Panc1 (cell line): Measurements from ENCODE around the gene TRIM66.

Experiments
- POLR2AphosphoS5 ChIP-seq: IDR thresholded peaks from 2 replicates; pipeline ENCODE4 v1.6.1; 2012; ENCODE audit warnings: mild to moderate bottlenecking, low read depth, low read length, moderate library complexity
- SIN3A ChIP-seq: IDR thresholded peaks from 2 replicates; pipeline ENCODE4 v1.6.1; 2012; ENCODE audit warnings: low read depth, mild to moderate bottlenecking, low read length, moderate library complexity, borderline replicate concordance; ENCODE audit not compliant: insufficient read depth
- TF ChIP-seq, protein P1 (sequence below): fragments of 450-650 bp; IDR thresholded peaks from 2 replicates; pipeline ENCODE4 v1.5.1; 2017; ENCODE audit warnings: mild to moderate bottlenecking
- TF ChIP-seq, protein P2 (sequence below), 2 experiments: IDR thresholded peaks; 2 replicates each; pipeline ENCODE4 v1.6.1; 2011 to 2012; ENCODE audit warnings: low read depth in 2 of 2, control low read depth in 1 of 2, low read length in 1 of 2, mild to moderate bottlenecking in 1 of 2, moderate library complexity in 1 of 2; ENCODE audit not compliant: insufficient read depth in 1 of 2

DNA sequence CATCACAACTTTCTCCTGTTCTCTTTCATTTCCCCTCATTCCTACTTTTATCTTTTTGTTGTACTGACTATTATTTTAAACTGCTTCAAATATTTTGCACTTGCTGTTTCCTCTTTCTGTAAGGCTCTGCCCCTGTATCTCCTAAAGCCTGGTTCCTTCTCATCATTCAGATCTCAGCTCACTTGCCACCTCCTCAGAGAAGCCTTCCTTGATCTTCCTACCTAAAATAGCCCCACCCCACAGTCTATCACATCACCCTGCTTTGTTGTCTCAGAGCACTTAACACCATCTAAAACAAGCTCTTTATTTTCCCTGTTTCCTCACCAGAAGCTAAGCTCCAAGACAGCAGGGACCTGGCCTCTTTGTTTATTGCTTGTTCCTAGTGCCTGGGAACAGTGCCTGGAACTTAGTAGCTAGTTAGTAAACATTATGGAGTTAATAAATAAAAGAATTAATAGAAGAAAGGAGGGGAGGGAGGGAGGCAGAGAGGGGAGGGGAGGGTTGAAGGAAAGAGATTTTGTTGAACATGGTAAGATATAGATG is 85.9 kb downstream of the TRIM66 start:
- TF ChIP-seq, protein P1, sequence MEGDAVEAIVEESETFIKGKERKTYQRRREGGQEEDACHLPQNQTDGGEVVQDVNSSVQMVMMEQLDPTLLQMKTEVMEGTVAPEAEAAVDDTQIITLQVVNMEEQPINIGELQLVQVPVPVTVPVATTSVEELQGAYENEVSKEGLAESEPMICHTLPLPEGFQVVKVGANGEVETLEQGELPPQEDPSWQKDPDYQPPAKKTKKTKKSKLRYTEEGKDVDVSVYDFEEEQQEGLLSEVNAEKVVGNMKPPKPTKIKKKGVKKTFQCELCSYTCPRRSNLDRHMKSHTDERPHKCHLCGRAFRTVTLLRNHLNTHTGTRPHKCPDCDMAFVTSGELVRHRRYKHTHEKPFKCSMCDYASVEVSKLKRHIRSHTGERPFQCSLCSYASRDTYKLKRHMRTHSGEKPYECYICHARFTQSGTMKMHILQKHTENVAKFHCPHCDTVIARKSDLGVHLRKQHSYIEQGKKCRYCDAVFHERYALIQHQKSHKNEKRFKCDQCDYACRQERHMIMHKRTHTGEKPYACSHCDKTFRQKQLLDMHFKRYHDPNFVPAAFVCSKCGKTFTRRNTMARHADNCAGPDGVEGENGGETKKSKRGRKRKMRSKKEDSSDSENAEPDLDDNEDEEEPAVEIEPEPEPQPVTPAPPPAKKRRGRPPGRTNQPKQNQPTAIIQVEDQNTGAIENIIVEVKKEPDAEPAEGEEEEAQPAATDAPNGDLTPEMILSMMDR: no peak
- TF ChIP-seq, protein P2, sequence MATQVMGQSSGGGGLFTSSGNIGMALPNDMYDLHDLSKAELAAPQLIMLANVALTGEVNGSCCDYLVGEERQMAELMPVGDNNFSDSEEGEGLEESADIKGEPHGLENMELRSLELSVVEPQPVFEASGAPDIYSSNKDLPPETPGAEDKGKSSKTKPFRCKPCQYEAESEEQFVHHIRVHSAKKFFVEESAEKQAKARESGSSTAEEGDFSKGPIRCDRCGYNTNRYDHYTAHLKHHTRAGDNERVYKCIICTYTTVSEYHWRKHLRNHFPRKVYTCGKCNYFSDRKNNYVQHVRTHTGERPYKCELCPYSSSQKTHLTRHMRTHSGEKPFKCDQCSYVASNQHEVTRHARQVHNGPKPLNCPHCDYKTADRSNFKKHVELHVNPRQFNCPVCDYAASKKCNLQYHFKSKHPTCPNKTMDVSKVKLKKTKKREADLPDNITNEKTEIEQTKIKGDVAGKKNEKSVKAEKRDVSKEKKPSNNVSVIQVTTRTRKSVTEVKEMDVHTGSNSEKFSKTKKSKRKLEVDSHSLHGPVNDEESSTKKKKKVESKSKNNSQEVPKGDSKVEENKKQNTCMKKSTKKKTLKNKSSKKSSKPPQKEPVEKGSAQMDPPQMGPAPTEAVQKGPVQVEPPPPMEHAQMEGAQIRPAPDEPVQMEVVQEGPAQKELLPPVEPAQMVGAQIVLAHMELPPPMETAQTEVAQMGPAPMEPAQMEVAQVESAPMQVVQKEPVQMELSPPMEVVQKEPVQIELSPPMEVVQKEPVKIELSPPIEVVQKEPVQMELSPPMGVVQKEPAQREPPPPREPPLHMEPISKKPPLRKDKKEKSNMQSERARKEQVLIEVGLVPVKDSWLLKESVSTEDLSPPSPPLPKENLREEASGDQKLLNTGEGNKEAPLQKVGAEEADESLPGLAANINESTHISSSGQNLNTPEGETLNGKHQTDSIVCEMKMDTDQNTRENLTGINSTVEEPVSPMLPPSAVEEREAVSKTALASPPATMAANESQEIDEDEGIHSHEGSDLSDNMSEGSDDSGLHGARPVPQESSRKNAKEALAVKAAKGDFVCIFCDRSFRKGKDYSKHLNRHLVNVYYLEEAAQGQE (IDR thresholded peaks at IDR 0.05; ENCODE audit: insufficient read depth in 1 of 2, low read depth in 2 of 2, low read length in 1 of 2): no peak
- TF ChIP-seq POLR2AphosphoS5 (no peak), SIN3A (no peak)
